ENCODE data around the gene PLCB4.
A peak's percentile ranks its signal among the peaks of the same experiment; 100 is the strongest.

GRCh38 chr20:9516234-9516871, 447.5 kb downstream of the PLCB4 start:
- TF ChIP-seq CTCF (optimal IDR thresholded peaks at IDR 0.05 in 1 of 3, IDR thresholded peaks at IDR 0.05 in 1 of 3, conservative IDR thresholded peaks at IDR 0.05 in 1 of 3; ENCODE audit: extremely low read depth in 1 of 3, insufficient read depth in 2 of 3, low read length in 3 of 3) (no peak), EZH2 (IDR thresholded peaks at IDR 0.05; ENCODE audit: low read length) (peak; percentile 28)
